ENCODE measurements around the gene RAI1.

GRCh38 chr17:17813055-17813724, 131.9 kb downstream of the RAI1 start:
- no peak for TF ChIP-seq TAF1 (IDR thresholded peaks at IDR 0.05; ENCODE audit: borderline replicate concordance, low read depth, low read length)
- no peak for TF ChIP-seq POLR2A (IDR thresholded peaks at IDR 0.05; ENCODE audit: low read depth, low read length)
- no peak for TF ChIP-seq POLR2AphosphoS5 (IDR thresholded peaks at IDR 0.05; ENCODE audit: low read depth, low read length)
